ENCODE results near the gene MACROD2. TPM values are rescaled to one million over a fixed set of nuclear protein-coding genes. Genes with fewer than 3 reads are reported as not detected.

Gene MACROD2
- total and polyA plus RNA-seq, 2 of the 4 experiments (the other 2 are of a cell fraction): not detected

DNA sequence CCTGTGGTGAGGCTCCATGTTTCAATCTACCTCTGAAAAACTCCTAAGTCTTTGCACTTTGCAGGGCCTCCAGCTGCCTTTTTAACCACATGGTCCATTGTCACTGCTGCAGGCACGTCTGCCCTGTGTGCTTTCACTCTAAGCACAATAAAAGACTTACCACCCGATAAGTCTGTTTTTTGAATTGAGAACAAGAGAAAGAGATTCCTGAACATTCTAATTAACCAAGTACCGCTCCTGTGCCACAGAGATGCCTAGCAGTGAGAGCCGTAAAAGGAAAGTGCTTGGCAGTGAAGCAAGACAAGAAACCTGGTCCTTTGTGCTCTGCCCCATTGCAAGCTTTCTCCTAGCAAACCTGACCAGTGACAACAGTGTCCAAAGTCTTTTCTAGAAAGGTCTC lies 829.7 kb downstream of the MACROD2 start:
- no peak overlapping the region for H4K5ac ChIP-seq (ENCODE audit: low read depth, low read length)
- no peak overlapping the region for H2AK5ac ChIP-seq (ENCODE audit: low read depth, low read length)
- H2BK5ac ChIP-seq (ENCODE audit: low read depth, low read length, poor library complexity, severe bottlenecking): no peak overlapping the region
- H3K18ac ChIP-seq (ENCODE audit: low read depth, low read length): no peak overlapping the region
- TF ChIP-seq CHD1 (IDR thresholded peaks at IDR 0.05; ENCODE audit: low read depth, low read length) (no peak), MAZ (IDR thresholded peaks at IDR 0.05; ENCODE audit: borderline replicate concordance, low read depth, low read length) (no peak)
- POLR2A ChIA-PET (ENCODE audit: unreplicated experiment): no interaction called here
- H3K79me1 ChIP-seq (ENCODE audit: low read depth in 1 of 2, low read length in 2 of 2): no peaks in the 10 kb centered on the region
- ATAC-seq (ENCODE audit: low read depth): no peak
- intact Hi-C loops (cut with micrococcal nuclease) (no loop called here), in situ Hi-C loops (cut with MboI; ENCODE audit: low sequenced_read_pairs) (no loop called here), dilution Hi-C loops (cut with HindIII; ENCODE audit: low sequenced_read_pairs, unreplicated experiment) (no loop called here)
- H3K27ac ChIP-seq (ENCODE audit: insufficient read depth, low read length): no peak overlapping the region
- H3K36me3 ChIP-seq (ENCODE audit: control insufficient read depth, insufficient read depth, low read length): no peaks in the 10 kb centered on the region
- no peak overlapping the region for H2BK15ac ChIP-seq (ENCODE audit: low read depth, low read length)
- CTCF ChIA-PET: interaction anchor here (0.5 kb wide), 1 partner anchor 34 kb away, joined by 4 read pairs; no protein-coding TSS in a partner anchor
- H4K91ac ChIP-seq (ENCODE audit: insufficient read depth, low read depth, low read length): no peak overlapping the region
- DNase-seq: no peak
- no peak overlapping the region for H3K4me3 ChIP-seq (ENCODE audit: insufficient read depth, low read depth, low read length)
- 0 out of 2 replicates have a peak, but pooled peaks cover 3% of the 10 kb centered on the region for H3K9me3 ChIP-seq (ENCODE audit: control insufficient read depth, insufficient read depth, low read length)
- no peaks in the 10 kb centered on the region for H3K9me1 ChIP-seq (ENCODE audit: insufficient read depth, low read length)
- H2BK20ac ChIP-seq (ENCODE audit: low read depth, low read length): no peak overlapping the region
- H3K56ac ChIP-seq (ENCODE audit: extremely low read depth, insufficient read depth, low read length): no peak overlapping the region
- no peaks in the 10 kb centered on the region for H3K27me3 ChIP-seq (ENCODE audit: control insufficient read depth, insufficient read depth, low read length)
- no peak overlapping the region for H3K4me2 ChIP-seq (ENCODE audit: low read depth, low read length)
- no peak overlapping the region for H2AK9ac ChIP-seq (replicated peaks; ENCODE audit: low read depth, low read length, poor library complexity)
- no peak overlapping the region for H3K4ac ChIP-seq (ENCODE audit: low read depth, low read length)
- no CpG with 5 or more reads among the region's 4 CpGs for WGBS, 2 experiments (ENCODE audit: extremely low coverage in 2 of 2, insufficient read length in 1 of 2)
- no peaks in the 10 kb centered on the region for H4K20me1 ChIP-seq (ENCODE audit: insufficient read depth, low read length)
- H4K8ac ChIP-seq (ENCODE audit: low read depth in 2 of 2, low read length in 2 of 2): no peak overlapping the region
- no TSS peak for BruUV-seq (replicated peaks)
- no peak overlapping the region for H2AFZ ChIP-seq (replicated peaks; ENCODE audit: low read length, poor library complexity)
- no peak overlapping the region for H2BK120ac ChIP-seq (ENCODE audit: low read depth, low read length)
- no peak overlapping the region for H3K23ac ChIP-seq (ENCODE audit: low read depth, low read length)
- no peaks in the 10 kb centered on the region for H3K4me1 ChIP-seq (ENCODE audit: control insufficient read depth, insufficient read depth, low read length)
- no peak overlapping the region for H3K14ac ChIP-seq (replicated peaks; ENCODE audit: low read depth, low read length)
- no peak overlapping the region for H3K9ac ChIP-seq (ENCODE audit: low read depth, low read length)

Measured in IMR-90 (cell line).